IMR-90 (cell line): ENCODE measurements around the gene CALR3. TPM values are rescaled to one million over a fixed set of nuclear protein-coding genes. Genes with fewer than 3 reads are reported as not detected.

ENCODE experiments used
- ATAC-seq: fragments of 200-7000 bp; cut with Tn5 transposase; 2 replicates; pipeline ENCODE4 v1.9.1; 2020; ENCODE audit warnings: low read depth, mild to moderate bottlenecking, moderate library complexity
- BruUV-seq: library from RNA; stranded (reverse); fragments of 400-500 nt; replicated peaks from 2 replicates; lab custom pipeline; 2021; lab: Mats Ljungman, UMichigan
- CTCF ChIA-PET: fragments of 300-600 bp; formaldehyde crosslinking; extraction: SDS; loops from one replicate; lab custom pipeline; 2021; ENCODE audit warnings: antibody characterized with exemption; lab: Yijun Ruan, JAX
- POLR2A ChIA-PET: fragments of 300-600 bp; sonication (Branson Sonifier 250); formaldehyde crosslinking; loops from one replicate; lab custom pipeline; 2022; ENCODE audit warnings: antibody characterized with exemption; ENCODE audit not compliant: unreplicated experiment; lab: Charles Lee
- DNase-seq: peaks from one replicate; pipeline ENCODE4 v3.0.0; 2013
- H2AFZ ChIP-seq: replicated peaks from 2 replicates; pipeline ENCODE3; 2013; ENCODE audit warnings: low read length, mild to moderate bottlenecking; ENCODE audit not compliant: poor library complexity
- H2AK5ac ChIP-seq: 2 replicates; pipeline ENCODE4 v1.6.1; 2013; ENCODE audit warnings: low read depth, low read length, inconsistent platforms
- H2AK9ac ChIP-seq: replicated peaks from 2 replicates; pipeline ENCODE3; 2013; ENCODE audit warnings: mild to moderate bottlenecking, low read depth, low read length, moderate library complexity; ENCODE audit not compliant: poor library complexity
- H2BK120ac ChIP-seq: 2 replicates; pipeline ENCODE4 v1.6.1; 2013; ENCODE audit warnings: low read depth, low read length, inconsistent platforms
- H2BK15ac ChIP-seq: 3 replicates; pipeline ENCODE4 v1.6.1; 2013; ENCODE audit warnings: low read depth, low read length, inconsistent platforms
- H2BK20ac ChIP-seq: 2 replicates; pipeline ENCODE4 v1.6.1; 2013; ENCODE audit warnings: low read depth, mild to moderate bottlenecking, inconsistent platforms, low read length, moderate library complexity
- H2BK5ac ChIP-seq: 2 replicates; pipeline ENCODE4 v1.6.1; 2013; ENCODE audit warnings: mild to moderate bottlenecking, low read depth, low read length, inconsistent platforms; ENCODE audit not compliant: poor library complexity, severe bottlenecking
- H3K14ac ChIP-seq: replicated peaks from 2 replicates; pipeline ENCODE4 v1.6.1; 2013; ENCODE audit warnings: low read depth, low read length, inconsistent platforms
- H3K18ac ChIP-seq: 2 replicates; pipeline ENCODE4 v1.6.1; 2013; ENCODE audit warnings: low read depth, low read length, control low read depth
- H3K23ac ChIP-seq: 2 replicates; pipeline ENCODE4 v1.6.1; 2013; ENCODE audit warnings: low read depth, low read length, inconsistent platforms
- H3K27ac ChIP-seq: 2 replicates; pipeline ENCODE4 v1.5.1; 2013; ENCODE audit warnings: mild to moderate bottlenecking, control low read depth, low read length; ENCODE audit not compliant: insufficient read depth
- H3K27me3 ChIP-seq: 2 replicates; pipeline ENCODE4 v1.6.1; 2013; ENCODE audit warnings: low read length; ENCODE audit not compliant: control insufficient read depth, insufficient read depth
- H3K36me3 ChIP-seq: 2 replicates; pipeline ENCODE4 v1.6.1; 2013; ENCODE audit warnings: low read length, mixed read lengths; ENCODE audit not compliant: control insufficient read depth, insufficient read depth
- H3K4ac ChIP-seq: 2 replicates; pipeline ENCODE4 v1.6.1; 2013; ENCODE audit warnings: low read depth, low read length, inconsistent platforms
- H3K4me1 ChIP-seq: 2 replicates; pipeline ENCODE4 v1.6.1; 2013; ENCODE audit warnings: low read length, mixed read lengths; ENCODE audit not compliant: control insufficient read depth, insufficient read depth
- H3K4me2 ChIP-seq: 2 replicates; pipeline ENCODE4 v1.6.1; 2013; ENCODE audit warnings: low read depth, mild to moderate bottlenecking, control low read depth, low read length, moderate library complexity
- H3K4me3 ChIP-seq: 2 replicates; pipeline ENCODE4 v1.5.1; 2013; ENCODE audit warnings: low read depth, mild to moderate bottlenecking, control low read depth, low read length, moderate library complexity; ENCODE audit not compliant: insufficient read depth
- H3K56ac ChIP-seq: 2 replicates; pipeline ENCODE4 v1.6.1; 2013; ENCODE audit warnings: low read length, inconsistent platforms; ENCODE audit not compliant: insufficient read depth; ENCODE audit errors: extremely low read depth
- H3K79me1 ChIP-seq, 2 experiments: 2 replicates each; pipeline ENCODE4 v1.6.1; 2013; ENCODE audit warnings: low read length in 2 of 2, inconsistent platforms in 1 of 2, low read depth in 1 of 2
- H3K9ac ChIP-seq: 2 replicates; pipeline ENCODE4 v1.6.1; 2013; ENCODE audit warnings: low read depth, low read length, control low read depth
- H3K9me1 ChIP-seq: 2 replicates; pipeline ENCODE4 v1.6.1; 2013; ENCODE audit warnings: low read length, inconsistent platforms; ENCODE audit not compliant: insufficient read depth
- H3K9me3 ChIP-seq: 2 replicates; pipeline ENCODE4 v1.6.1; 2013; ENCODE audit warnings: low read length; ENCODE audit not compliant: control insufficient read depth, insufficient read depth
- H4K20me1 ChIP-seq: 2 replicates; pipeline ENCODE4 v1.6.1; 2013; ENCODE audit warnings: low read length, inconsistent platforms; ENCODE audit not compliant: insufficient read depth
- H4K5ac ChIP-seq: 2 replicates; pipeline ENCODE4 v1.6.1; 2013; ENCODE audit warnings: mild to moderate bottlenecking, low read depth, low read length, control low read depth
- H4K8ac ChIP-seq, 2 experiments: 2 replicates each; pipeline ENCODE4 v1.6.1; 2013; ENCODE audit warnings: low read depth in 2 of 2, low read length in 2 of 2, control low read depth in 1 of 2, inconsistent platforms in 1 of 2
- H4K91ac ChIP-seq: 2 replicates; pipeline ENCODE4 v1.6.1; 2013; ENCODE audit warnings: low read depth, low read length, inconsistent platforms; ENCODE audit not compliant: insufficient read depth
- MXI1 ChIP-seq: IDR thresholded peaks from 2 replicates; pipeline ENCODE4 v1.6.1; 2012; ENCODE audit warnings: low read depth, mild to moderate bottlenecking, low read length, moderate library complexity, borderline replicate concordance
- WGBS, 2 experiments: methylation state at CpG; one replicate each; pipeline versions ENCODE4 v1.1.5 to v1.1.7; 2013; ENCODE audit warnings: missing lambda C conversion rate in 2 of 2; ENCODE audit not compliant: insufficient read length in 1 of 2; ENCODE audit errors: extremely low coverage in 2 of 2; 5-methylcytosine and 5-hydroxymethylcytosine counted together
- dilution Hi-C: fragments of 300-500 bp; cut with HindIII; formaldehyde crosslinking; loops from one replicate; pipeline ENCODE4 v1.14.3; 2018; ENCODE audit warnings: low sequenced_read_pairs; ENCODE audit not compliant: unreplicated experiment
- in situ Hi-C: fragments of 300-500 bp; cut with MboI; formaldehyde crosslinking; loops from 3 replicates; pipeline ENCODE4 v1.14.3; 2019; ENCODE audit warnings: low sequenced_read_pairs, inconsistent platforms, mixed read lengths
- intact Hi-C: fragments of 100-400 bp; cut with micrococcal nuclease; formaldehyde crosslinking; loops from 2 replicates; pipeline ENCODE4 v1.10.0; 2022
- polyA plus RNA-seq, 3 experiments: library from polyadenylated mRNA; depleted of rRNA; stranded (reverse); fragments of >200 nt; gene quantifications; 2 replicates each; pipeline ENCODE4 v1.2.3, GENCODE V29; 2012; ENCODE audit warnings: low replicate concordance in 1 of 3
- total RNA-seq: library from RNA; depleted of rRNA; stranded (reverse); fragments of >200 nt; gene quantifications from 2 replicates; pipeline ENCODE4 v1.2.3, GENCODE V29; 2012

The CALR3 gene
- total and polyA plus RNA-seq, 2 of the 4 experiments (the other 2 are of a cell fraction), result not detected

DNA sequence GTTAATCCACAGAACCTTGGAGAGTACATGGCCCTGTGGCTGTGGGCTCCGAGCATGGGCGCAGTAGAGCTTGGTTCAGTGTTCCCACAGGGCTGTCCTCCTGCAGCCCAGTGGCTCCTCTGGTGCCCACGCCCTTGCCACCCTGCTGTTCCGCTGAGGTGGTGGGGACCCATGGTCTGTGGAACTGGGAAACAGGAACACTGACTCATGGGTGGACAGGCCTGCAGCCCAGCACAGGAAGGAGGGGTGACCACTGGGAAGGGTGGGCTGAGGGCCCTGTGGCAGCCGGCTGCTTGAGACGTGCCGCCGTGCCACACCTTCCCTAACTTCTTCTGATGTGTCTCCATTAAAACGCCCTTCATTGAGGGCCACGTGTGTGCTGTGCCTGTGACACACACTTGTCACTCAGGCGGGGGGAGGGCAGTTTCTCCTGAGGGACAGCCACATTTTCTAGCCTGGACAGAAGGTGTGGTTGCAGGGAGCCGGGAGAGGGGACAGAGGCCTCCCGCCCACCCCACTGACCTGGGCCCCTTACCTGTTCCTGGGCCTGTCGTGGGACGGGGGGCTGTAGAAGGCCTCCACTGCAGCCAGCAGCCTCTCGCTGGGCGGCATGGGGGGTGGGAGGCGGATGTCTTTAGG lies 25.1 kb upstream of the CALR3 start:
- Histone ChIP-seq H3K9ac (no peak overlapping the region), H3K27me3 (no peaks in the 10 kb centered on the region), H2BK20ac (no peak overlapping the region), H2BK5ac (no peak overlapping the region), H2AK5ac (no peak overlapping the region), H3K4me1 (no peaks in the 10 kb centered on the region), H2AK9ac (no peak overlapping the region), H4K5ac (no peak overlapping the region), H2AFZ (no peak overlapping the region), H3K23ac (no peak overlapping the region), H3K4me2 (no peak overlapping the region), H2BK120ac (no peak overlapping the region), H3K79me1 (peaks cover 3 to 13% of the 10 kb centered on the region in 2 experiments; a peak in 2 of 4 replicates), H4K8ac (no peak overlapping the region), H3K56ac (no peak overlapping the region), H3K14ac (no peak overlapping the region), H3K9me3 (no peaks in the 10 kb centered on the region), H2BK15ac (no peak overlapping the region), H3K36me3 (peaks cover 82% of the 10 kb centered on the region), H3K9me1 (no peaks in the 10 kb centered on the region), H3K18ac (no peak overlapping the region), H4K91ac (no peak overlapping the region), H3K27ac (no peak overlapping the region), H3K4ac (no peak overlapping the region), H4K20me1 (peaks cover 7% of the 10 kb centered on the region; the same call in 1 of the 2 replicates), H3K4me3 (no peak overlapping the region)
- POLR2A ChIA-PET, result no interaction called here
- ATAC-seq (no peak), DNase-seq (no peak)
- intact Hi-C loops, result no loop called here
- TF ChIP-seq MXI1, result no peak
- CTCF ChIA-PET, result no interaction called here
- WGBS, 2 experiments, result 90% methylated on average over 5 of the region's 18 CpGs; no CpG with 5 or more reads in 1 of the 2 experiments
- no TSS peak for BruUV-seq
- dilution Hi-C loops, result no loop called here
- in situ Hi-C loops, result no loop called here
